Activated T-cell treated with anti-CD3 and anti-CD28 coated beads for 24 hours (primary cell): ENCODE measurements around the gene ARMC5.

ENCODE experiments used
- DNase-seq: peaks from one replicate; pipeline ENCODE4 v3.0.0-alpha.2; 2020; ENCODE audit warnings: low read depth

Gene ARMC5

GRCh38 chr16:31461201-31461920 is 2.1 kb downstream of the ARMC5 start:
- DNase-seq: no peak

DNA sequence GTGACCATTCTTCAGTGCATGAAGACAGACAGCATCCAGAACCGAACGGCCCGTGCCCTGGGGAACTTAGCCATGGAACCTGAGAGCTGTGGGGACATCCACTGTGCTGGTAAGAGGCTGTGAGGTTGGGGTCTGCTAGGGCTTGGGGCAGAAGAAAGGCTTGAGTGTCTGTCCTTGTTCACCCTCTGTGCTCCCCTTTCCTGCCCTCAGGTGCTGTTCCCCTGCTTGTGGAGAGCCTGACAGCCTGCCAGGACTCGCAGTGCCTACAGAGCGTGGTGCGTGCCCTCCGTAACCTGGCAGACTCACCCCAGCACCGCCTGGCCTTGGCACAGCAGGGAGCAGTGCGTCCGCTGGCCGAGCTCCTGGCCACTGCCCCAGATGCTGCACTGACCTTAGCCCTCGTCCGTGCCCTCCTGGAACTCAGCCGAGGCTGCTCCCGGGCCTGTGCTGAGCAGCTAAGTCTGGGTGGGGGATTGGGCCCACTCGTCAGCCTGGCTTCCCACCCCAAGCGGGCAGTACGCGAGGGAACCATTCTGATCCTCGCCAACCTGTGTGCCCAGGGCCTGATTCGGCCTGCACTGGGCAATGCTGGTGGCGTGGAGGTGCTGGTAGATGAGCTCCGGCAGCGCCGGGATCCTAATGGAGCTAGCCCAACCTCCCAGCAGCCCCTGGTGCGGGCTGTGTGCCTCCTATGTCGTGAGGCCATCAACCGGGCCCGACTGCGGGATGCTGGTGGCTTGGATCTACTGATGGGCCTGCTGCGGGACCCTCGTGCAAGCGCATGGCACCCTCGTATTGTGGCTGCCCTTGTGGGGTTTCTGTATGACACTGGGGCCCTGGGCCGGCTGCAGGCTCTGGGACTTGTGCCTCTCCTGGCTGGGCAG is 2.9 kb downstream of the ARMC5 start:
- DNase-seq: no peak

- no peak for DNase-seq
These were observed 5.1 kb downstream of the ARMC5 start for GRCh38 chr16:31464348-31464769.

DNA sequence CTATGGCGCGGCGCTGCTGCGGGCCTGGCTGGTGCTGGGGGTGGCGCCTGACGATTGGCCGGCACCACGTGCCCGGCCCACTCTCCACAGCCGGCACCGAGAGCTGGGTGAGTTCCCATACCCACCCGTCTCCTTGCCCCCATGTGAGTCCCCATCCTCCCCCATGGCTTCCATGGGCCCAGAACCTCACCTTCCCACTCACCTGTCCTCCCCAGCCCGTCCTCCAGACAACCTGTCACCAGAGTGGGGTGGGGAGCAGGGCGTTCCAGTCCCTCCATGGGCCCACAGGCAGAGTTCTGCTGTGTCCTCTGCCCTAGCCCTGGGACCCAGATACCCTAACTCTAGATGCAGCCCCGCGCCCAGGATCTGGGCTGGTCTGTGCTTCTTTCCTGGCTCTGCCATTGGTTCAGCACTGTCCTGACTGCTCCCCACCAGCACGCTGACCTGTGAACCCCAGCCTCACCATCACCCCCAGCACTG is 5.5 kb downstream of the ARMC5 start:
- DNase-seq: no peak

- DNase-seq: no peak
These were observed 6.6 kb downstream of the ARMC5 start for GRCh38 chr16:31465788-31466370.

- DNase-seq: no peak
These were observed 7.1 kb downstream of the ARMC5 start for GRCh38 chr16:31466381-31466841.

DNA sequence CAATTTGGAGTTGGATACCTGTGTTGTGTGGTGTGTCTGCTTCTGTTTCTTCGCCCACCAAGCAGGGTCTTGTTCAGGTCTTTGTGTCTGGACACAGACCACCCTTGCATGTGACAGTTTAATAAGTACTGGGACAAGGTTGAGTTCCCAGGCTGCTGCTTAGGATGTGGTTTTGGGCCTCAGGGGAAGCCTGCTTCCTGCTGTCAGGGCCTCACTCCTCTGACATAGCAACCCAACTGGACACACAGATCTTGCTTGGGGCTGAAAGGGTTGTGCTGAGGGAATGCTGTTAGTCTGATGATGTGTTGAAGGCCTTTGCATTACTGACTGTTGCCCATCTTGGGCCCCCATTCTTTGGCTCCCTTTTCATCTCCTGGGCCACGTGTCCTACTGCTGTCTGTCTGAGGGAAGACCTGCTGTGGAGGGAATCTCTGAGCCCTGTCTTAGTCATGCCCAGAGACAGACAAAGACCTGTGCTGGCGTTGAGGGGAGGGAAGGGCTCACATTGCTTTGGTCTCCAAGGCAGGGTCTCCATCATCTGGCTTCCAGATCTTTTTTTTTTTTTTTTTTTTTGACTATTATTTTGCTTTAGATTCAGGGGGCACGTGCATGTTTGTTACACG is 8.0 kb downstream of the ARMC5 start:
- no peak for DNase-seq

DNA sequence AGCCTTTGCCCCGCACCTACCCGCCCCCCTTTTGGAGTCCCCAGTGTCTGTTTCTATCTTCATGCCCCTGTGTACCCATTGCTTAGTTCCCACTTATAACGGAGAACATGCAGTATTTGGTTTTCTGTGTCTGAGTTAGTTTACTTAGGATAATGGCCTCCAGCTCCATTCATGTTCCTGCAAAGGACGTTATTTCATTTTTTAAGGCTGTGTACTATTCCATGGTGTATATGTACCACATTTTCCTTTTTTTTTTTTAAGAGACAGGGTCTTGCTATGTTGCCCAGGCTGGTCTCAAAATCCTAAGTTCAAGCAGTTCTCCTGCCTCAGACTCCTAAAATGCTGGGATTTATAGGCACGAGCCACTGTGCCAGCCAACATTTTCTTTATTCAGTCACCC is 8.6 kb downstream of the ARMC5 start:
- DNase-seq: no peak

DNA sequence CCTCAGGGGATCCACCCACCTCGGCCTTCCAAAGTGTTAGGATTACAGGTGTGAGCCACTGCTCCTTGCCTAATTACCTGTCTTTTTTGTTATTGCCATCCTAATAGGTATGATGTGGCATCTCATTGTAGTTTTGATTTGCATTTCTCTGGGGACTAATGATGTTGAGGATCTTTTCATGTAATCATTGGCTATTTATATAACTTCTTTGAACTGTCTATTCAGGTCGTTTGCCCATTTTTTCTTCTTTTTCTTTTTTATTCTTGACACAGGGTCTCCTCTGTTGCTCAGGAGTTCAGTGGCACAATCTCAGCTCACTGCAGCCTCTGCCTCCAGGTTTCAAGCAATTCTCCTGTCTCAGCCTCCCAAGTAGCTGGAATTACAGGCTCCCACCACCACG is 11.3 kb downstream of the ARMC5 start:
- no peak for DNase-seq

DNA sequence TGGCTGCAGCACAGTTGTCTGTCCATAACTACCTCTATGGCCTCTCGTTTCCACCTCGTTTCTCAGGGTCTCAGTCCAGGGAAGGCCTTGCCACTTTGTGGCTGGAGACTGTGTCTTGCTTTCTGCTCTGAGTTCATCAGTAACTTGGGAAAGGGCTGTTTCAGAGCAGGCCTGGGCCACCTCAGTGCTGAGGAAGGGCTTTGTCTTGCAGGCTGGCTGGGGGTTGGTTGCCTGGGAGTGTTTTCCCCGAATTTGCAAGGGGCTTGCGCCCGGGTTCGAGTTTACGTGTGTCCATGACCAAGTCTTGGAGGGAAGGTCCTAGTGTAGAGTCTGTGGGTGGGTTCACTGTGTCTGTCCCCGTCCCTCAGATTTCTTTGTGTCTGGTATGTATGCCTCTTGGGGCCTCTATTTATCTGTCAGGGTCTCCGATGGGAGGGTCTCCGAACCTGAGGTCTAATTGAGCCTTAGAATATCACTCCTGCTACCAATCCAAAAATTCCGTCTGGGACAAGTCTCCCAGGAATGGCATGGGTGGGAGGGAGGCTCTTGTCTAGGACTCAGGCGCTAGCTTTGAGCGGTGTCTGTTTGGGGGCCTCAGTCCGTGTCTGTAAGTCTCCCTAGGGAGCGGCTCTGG is 12.1 kb downstream of the ARMC5 start:
- no peak for DNase-seq

DNA sequence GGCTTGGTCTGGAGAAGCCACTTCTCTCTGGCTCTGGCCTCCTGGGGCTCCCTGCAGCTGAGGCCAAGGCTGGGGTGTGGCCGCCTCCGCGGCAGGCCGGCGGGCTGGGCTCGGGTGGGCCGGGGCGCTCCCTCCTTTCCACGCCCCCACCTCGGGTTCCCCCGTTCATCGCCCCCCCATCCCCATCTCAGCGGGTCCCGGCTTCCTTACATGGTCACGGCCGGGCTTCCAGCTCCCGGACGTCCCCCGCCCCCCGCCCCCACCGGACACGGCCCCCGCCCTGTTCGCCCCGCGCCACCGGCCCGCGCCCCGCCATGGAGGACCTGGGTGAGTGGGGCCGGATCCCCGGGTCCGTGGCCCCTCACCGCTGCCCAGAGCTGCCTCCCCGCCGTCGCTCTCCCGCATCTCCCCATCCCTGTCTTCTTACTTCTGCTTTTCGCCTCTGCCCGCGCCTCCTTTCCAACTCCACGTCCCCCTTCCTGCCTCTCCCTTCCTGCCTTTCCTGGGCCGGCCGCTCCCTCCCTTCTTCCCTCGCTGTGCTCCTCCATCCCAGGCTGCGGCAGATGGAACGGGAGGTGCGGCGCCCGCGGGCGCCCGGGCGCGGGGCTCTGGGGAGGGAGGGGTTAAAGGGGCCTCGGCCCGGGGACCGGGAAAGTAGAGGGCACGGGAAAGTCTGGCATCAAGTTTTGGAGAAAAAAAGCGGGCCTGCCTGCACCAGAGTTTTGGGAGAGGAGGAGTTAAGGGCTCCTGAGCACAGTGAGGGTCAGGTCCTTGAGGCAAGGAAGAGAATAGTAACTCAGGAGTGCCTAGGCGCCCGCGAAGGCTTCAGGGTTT is 12.8 kb downstream of the ARMC5 start, which contains the start of gene TGFB1I1:
TSS of gene TGFB1I1 (plus strand) at position 278 of the 834 bp plus-strand sequence. CDS start at position 315, 37 bp downstream.
- no peak for DNase-seq

DNA sequence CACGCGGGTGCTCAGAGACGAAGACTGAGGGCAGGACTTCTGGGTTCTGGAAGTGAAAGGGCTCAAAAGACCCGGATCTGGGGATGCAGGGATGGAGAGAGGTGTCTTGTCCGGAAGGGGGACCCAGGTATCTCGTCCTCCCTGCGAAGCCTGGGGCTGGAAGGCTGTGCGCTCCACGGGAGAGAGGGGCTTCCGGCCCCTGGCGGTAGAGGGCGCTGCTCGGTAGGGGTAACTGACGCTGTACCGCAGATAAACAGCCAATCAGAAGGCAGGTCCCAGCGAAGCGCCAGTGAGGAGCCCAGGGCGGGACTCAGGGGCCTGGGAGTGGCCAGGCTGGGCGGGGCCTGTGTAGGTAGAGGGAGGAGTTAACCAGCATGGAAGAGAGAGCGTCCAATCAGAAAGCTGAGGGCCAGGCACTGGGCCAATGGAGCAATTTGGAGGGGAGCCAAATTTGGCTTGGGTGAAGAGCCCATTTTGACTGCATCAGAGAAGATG is 13.5 kb downstream of the ARMC5 start:
- no peak for DNase-seq

DNA sequence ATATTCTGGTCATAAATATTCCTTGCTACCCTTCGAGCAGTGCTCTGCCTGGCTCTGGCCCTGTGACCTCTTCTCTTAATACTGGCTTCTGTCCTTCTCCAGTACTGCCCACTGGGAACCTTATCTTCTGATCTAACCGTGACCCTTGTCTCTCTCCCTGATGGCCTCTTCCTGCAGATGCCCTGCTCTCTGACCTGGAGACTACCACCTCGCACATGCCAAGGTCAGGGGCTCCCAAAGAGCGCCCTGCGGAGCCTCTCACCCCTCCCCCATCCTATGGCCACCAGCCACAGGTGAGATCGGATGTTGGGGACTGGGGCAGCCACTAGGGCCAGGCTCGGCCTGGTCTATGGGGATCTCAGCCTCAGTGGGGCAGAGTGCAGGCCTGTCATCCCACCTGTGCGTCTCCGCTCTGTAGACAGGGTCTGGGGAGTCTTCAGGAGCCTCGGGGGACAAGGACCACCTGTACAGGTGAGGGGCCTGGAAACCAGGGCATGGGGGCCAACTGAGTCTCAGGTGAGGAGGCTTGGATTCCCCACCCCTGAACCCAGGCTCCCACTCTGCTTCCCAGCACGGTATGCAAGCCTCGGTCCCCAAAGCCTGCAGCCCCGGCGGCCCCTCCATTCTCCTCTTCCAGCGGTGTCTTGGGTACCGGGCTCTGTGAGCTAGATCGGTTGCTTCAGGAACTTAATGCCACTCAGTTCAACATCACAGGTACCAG is 14.1 kb downstream of the ARMC5 start:
- DNase-seq: no peak

DNA sequence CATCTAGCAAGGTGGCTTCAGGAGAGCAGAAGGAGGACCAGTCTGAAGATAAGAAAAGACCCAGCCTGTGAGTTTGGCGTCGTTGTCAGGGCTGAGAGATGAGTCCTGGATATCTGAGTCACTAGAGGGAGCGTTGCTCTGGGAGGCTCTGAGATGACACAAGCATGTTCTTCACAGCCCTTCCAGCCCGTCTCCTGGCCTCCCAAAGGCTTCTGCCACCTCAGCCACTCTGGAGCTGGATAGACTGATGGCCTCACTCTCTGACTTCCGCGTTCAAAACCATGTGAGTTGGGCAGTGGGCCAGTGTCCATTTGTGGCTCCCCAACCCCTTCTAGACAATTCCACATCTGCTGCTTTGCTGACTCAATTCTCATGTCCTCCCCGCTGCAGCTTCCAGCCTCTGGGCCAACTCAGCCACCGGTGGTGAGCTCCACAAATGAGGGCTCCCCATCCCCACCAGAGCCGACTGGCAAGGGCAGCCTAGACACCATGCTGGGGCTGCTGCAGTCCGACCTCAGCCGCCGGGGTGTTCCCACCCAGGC is 14.9 kb downstream of the ARMC5 start:
- DNase-seq: no peak

DNA sequence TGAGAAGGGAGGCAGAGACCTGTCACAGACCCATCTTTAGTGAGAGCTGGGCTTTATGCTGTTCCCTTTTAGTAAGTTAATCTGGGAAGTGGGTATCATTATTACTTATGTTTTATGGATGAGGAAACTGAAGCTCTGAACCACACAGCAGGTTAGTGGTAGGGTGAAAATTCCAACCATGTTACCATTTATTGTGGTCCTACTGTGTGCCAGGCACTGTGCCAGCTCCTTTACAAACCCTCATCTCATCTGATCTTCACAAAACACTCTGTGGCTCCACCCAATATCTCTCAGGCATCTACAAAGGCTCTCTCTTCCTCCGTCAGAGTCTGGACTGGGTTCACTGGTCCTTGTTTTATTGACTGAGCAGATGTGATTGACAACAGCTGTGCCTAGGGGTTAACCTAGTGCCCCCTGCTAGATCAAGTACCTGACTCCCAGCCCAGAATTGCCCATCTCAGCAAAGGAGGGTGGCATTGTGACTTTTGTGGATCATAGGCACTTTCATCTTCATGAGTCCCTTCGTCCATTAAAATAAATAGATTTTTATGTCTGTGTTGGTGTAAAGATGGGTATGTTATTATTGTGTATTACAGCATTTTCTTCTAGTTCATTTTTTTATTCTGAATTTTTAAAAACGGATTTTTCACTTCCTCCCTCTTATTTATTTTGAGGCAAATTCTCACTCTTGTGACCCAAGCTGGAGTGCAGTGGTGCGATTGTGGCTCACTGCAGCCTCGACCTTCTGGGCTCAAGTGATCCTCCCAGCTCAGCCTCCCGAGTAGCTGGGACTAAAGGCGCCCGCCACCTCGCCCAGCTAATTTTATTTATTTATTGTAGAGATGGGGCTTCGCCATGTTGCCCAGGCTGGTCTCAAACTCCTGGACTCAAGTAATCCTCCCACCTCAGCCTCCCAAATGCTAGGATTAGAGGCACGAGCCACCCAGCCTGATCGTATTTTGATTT is 15.8 kb downstream of the ARMC5 start:
- DNase-seq: no peak

DNA sequence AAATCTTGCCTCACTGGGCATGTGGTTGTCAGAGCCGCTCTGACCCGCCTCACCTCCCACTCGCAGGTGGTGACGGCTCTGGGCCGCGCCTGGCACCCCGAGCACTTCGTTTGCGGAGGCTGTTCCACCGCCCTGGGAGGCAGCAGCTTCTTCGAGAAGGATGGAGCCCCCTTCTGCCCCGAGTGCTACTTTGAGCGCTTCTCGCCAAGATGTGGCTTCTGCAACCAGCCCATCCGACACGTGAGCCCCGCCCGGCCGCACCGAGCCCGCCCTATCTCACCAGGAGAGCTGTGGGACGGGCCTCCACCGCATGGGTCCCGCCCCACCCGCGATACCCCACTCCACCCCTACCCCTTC is 16.6 kb downstream of the ARMC5 start:
- no peak for DNase-seq

- DNase-seq: peak; percentile 77
These were observed 17.3 kb downstream of the ARMC5 start for GRCh38 chr16:31476303-31477219.
